ENCODE results near the gene BACH2. TPM values are rescaled to one million over a fixed set of nuclear protein-coding genes. Genes with fewer than 3 reads are reported as not detected.
"Not testable (repeated sequence)": the region's sequence is repeated elsewhere in the genome, so short reads cannot be mapped to it uniquely, and the experiment has no call there.

BACH2 gene
- total RNA-seq, 1 donor from 2014 or later: 7.8 TPM

- DNase-seq (ENCODE audit: low spot score): no peak
- Mint-ChIP-seq H3K27me3 (ENCODE audit: low read depth) (no peaks in the 10 kb centered on the region), H3K36me3 (ENCODE audit: low read depth) (no peaks in the 10 kb centered on the region), H3K27ac (ENCODE audit: unreplicated experiment) (no peak overlapping the region), H3K9me3 (ENCODE audit: low read depth) (no peaks in the 10 kb centered on the region), H3K4me1 (ENCODE audit: low read depth) (peaks cover 23% of the 10 kb centered on the region), H3K4me3 (ENCODE audit: unreplicated experiment) (no peak overlapping the region)
- TF ChIP-seq, protein P1, sequence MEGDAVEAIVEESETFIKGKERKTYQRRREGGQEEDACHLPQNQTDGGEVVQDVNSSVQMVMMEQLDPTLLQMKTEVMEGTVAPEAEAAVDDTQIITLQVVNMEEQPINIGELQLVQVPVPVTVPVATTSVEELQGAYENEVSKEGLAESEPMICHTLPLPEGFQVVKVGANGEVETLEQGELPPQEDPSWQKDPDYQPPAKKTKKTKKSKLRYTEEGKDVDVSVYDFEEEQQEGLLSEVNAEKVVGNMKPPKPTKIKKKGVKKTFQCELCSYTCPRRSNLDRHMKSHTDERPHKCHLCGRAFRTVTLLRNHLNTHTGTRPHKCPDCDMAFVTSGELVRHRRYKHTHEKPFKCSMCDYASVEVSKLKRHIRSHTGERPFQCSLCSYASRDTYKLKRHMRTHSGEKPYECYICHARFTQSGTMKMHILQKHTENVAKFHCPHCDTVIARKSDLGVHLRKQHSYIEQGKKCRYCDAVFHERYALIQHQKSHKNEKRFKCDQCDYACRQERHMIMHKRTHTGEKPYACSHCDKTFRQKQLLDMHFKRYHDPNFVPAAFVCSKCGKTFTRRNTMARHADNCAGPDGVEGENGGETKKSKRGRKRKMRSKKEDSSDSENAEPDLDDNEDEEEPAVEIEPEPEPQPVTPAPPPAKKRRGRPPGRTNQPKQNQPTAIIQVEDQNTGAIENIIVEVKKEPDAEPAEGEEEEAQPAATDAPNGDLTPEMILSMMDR (IDR thresholded peaks at IDR 0.05): no peak
Observed at GRCh38 chr6:89975366-89975765, 321.3 kb downstream of the BACH2 start.

DNA sequence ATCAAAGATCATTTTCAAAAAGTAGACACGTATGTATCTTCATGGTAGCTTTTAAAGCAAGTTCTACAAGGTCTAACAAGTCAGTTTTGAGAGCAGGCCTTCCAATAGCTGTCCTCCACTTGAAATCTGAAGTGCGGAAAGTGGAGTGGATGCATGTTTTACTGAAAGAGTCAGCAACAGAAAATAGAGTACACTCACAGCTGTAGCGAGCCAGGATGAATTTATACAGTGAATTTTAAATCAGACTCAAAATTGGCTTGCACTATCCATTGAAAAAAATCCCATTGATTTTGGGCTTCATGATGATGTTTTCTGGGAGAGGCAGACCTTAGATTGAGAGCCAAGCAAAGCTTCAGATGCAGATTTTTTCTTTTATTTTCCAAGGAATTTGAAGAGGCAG, 321.8 kb downstream of the BACH2 start:
- Mint-ChIP-seq H3K27me3 (ENCODE audit: low read depth) (no peaks in the 10 kb centered on the region), H3K36me3 (ENCODE audit: low read depth) (no peaks in the 10 kb centered on the region), H3K27ac (ENCODE audit: unreplicated experiment) (no peak overlapping the region), H3K4me1 (ENCODE audit: low read depth) (peaks cover 23% of the 10 kb centered on the region), H3K9me3 (ENCODE audit: low read depth) (no peaks in the 10 kb centered on the region), H3K4me3 (ENCODE audit: unreplicated experiment) (no peak overlapping the region)
- no peak for DNase-seq (ENCODE audit: low spot score)
- TF ChIP-seq, protein P1 (IDR thresholded peaks at IDR 0.05): no peak

GRCh38 chr6:89972025-89972381, 324.6 kb downstream of the BACH2 start:
- Mint-ChIP-seq H3K4me3 (ENCODE audit: unreplicated experiment) (no peak overlapping the region), H3K4me1 (ENCODE audit: low read depth) (peaks cover 29% of the 10 kb centered on the region), H3K27me3 (ENCODE audit: low read depth) (no peaks in the 10 kb centered on the region), H3K9me3 (ENCODE audit: low read depth) (no peaks in the 10 kb centered on the region), H3K27ac (ENCODE audit: unreplicated experiment) (no peak overlapping the region), H3K36me3 (ENCODE audit: low read depth) (no peaks in the 10 kb centered on the region)
- no peak for DNase-seq (ENCODE audit: low spot score)
- TF ChIP-seq, protein P1 (IDR thresholded peaks at IDR 0.05): no peak

GRCh38 chr6:89971338-89972024, 325.2 kb downstream of the BACH2 start:
- H3K4me3 Mint-ChIP-seq (ENCODE audit: unreplicated experiment): not testable (repeated sequence)

GRCh38 chr6:89970609-89971337, 325.9 kb downstream of the BACH2 start:
- H3K4me3 Mint-ChIP-seq (ENCODE audit: unreplicated experiment): no peak overlapping the region
- no peaks in the 10 kb centered on the region for H3K27me3 Mint-ChIP-seq (ENCODE audit: low read depth)
- H3K27ac Mint-ChIP-seq (ENCODE audit: unreplicated experiment): no peak overlapping the region
- H3K36me3 Mint-ChIP-seq (ENCODE audit: low read depth): no peaks in the 10 kb centered on the region
- TF ChIP-seq, protein P1 (IDR thresholded peaks at IDR 0.05): peak; percentile 90
- H3K4me1 Mint-ChIP-seq (ENCODE audit: low read depth): peaks cover 17% of the 10 kb centered on the region
- no peaks in the 10 kb centered on the region for H3K9me3 Mint-ChIP-seq (ENCODE audit: low read depth)
- no peak for DNase-seq (ENCODE audit: low spot score)

More at GRCh38 chr6:89971338-89972024, 325.2 kb downstream of the BACH2 start:
- not testable (repeated sequence) for H3K36me3 Mint-ChIP-seq (ENCODE audit: low read depth); H3K9me3 Mint-ChIP-seq (ENCODE audit: low read depth); DNase-seq (ENCODE audit: low spot score); H3K27ac Mint-ChIP-seq (ENCODE audit: unreplicated experiment); H3K27me3 Mint-ChIP-seq (ENCODE audit: low read depth)
- peaks cover 24% of the 10 kb centered on the region for H3K4me1 Mint-ChIP-seq (ENCODE audit: low read depth)

Data from chondrocyte (in vitro differentiated cells).